Measurements from ENCODE around the gene CABLES1. TPM values are rescaled to one million over a fixed set of nuclear protein-coding genes. Genes with fewer than 3 reads are reported as not detected.

CABLES1 gene
- total and polyA plus RNA-seq, 2 of the 4 experiments (the other 2 are of a cell fraction), result 4.7 to 5.7 TPM

DNA sequence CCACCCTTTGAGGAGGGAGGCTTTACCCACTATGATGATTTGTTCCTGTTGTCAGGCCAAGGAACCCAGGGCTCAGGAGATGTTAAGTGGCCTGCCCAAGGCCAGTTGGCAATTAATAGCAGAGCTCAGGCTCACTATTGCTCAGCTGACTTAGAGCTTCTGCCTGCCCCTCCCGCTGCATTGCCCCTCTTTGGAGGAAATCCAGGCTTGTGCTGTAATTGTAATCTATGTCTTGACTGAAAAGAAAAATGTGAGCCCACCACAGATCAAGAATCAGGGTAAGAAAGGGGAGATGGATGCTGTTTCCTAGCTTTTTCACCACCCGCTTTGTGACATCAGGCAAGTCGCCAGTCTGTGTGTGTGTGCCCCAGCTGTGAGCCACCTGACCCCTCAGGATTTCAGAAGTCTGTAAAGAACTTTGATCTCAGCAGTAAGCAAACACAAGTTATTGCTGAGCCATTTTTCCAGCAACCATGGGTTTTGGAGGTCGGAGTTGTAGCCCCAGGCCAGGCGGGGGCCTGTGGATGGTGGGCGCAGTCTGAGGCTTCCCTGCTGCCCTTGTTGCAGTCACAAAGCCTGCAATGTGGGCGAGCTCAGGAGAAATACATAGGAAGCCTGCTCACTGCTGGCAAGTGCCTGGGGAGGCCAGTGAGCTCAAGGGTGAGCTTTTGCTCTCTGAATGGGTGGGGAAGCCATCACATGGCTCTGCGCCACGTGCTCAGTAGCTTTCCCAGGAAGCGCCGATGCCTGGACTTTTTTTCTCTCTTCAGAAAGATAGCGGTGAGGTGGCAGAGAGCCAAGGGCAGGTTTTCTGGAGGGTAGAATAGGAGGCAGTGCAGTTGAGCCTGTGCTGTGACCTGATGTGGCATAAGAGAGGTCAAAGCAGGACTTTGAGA is 6.1 kb downstream of the CABLES1 start:
- Histone ChIP-seq H2BK20ac (ENCODE audit: low read depth, low read length) (no peak overlapping the region), H3K9ac (ENCODE audit: low read depth, low read length) (no peak overlapping the region), H3K9me1 (ENCODE audit: insufficient read depth, low read length) (peaks cover 35% of the 10 kb centered on the region), H3K23ac (ENCODE audit: low read depth, low read length) (no peak overlapping the region), H3K27ac (ENCODE audit: insufficient read depth, low read length) (no peak overlapping the region), H3K4me2 (ENCODE audit: low read depth, low read length) (no peak overlapping the region; the same call in 1 of the 2 replicates), H3K27me3 (ENCODE audit: control insufficient read depth, insufficient read depth, low read length) (no peaks in the 10 kb centered on the region), H3K79me1 (ENCODE audit: low read depth in 1 of 2, low read length in 2 of 2) (peaks cover 22 to 87% of the 10 kb centered on the region in 2 experiments), H3K36me3 (ENCODE audit: control insufficient read depth, insufficient read depth, low read length) (peaks cover 5% of the 10 kb centered on the region), H3K56ac (ENCODE audit: extremely low read depth, insufficient read depth, low read length) (no peak overlapping the region), H3K14ac (replicated peaks; ENCODE audit: low read depth, low read length) (no peak overlapping the region), H2BK120ac (ENCODE audit: low read depth, low read length) (no peak overlapping the region), H2BK5ac (ENCODE audit: low read depth, low read length, poor library complexity, severe bottlenecking) (no peak overlapping the region), H2BK15ac (ENCODE audit: low read depth, low read length) (no peak overlapping the region), H3K18ac (ENCODE audit: low read depth, low read length) (no peak overlapping the region), H4K20me1 (ENCODE audit: insufficient read depth, low read length) (peaks cover 73% of the 10 kb centered on the region), H4K5ac (ENCODE audit: low read depth, low read length) (no peak overlapping the region), H2AK9ac (replicated peaks; ENCODE audit: low read depth, low read length, poor library complexity) (no peak overlapping the region), H4K8ac (ENCODE audit: low read depth in 2 of 2, low read length in 2 of 2) (no peak overlapping the region), H3K9me3 (ENCODE audit: control insufficient read depth, insufficient read depth, low read length) (no peaks in the 10 kb centered on the region), H4K91ac (ENCODE audit: insufficient read depth, low read depth, low read length) (no peak overlapping the region; the same call in 1 of the 2 replicates), H3K4me3 (ENCODE audit: insufficient read depth, low read depth, low read length) (no peak overlapping the region), H2AK5ac (ENCODE audit: low read depth, low read length) (peak overlapping the region; percentile 43; the same call in 1 of the 2 replicates), H3K4me1 (ENCODE audit: control insufficient read depth, insufficient read depth, low read length) (peaks cover 38% of the 10 kb centered on the region), H2AFZ (replicated peaks; ENCODE audit: low read length, poor library complexity) (no peak overlapping the region), H3K4ac (ENCODE audit: low read depth, low read length) (peak overlapping the region; percentile 39)
- ChIA-PET CTCF (interaction anchor here (1.5 kb wide), 1 partner anchor 84 kb away, joined by 4 read pairs; no protein-coding TSS in a partner anchor), POLR2A (ENCODE audit: unreplicated experiment) (no interaction called here)
- WGBS, 2 experiments (ENCODE audit: extremely low coverage in 2 of 2, insufficient read length in 1 of 2), result 83% methylated on average over 3 of the region's 12 CpGs; no CpG with 5 or more reads in 1 of the 2 experiments
- intact Hi-C loops (cut with micrococcal nuclease) (no loop called here), dilution Hi-C loops (cut with HindIII; ENCODE audit: low sequenced_read_pairs, unreplicated experiment) (no loop called here), in situ Hi-C loops (cut with MboI; ENCODE audit: low sequenced_read_pairs) (no loop called here)
- TF ChIP-seq MAZ (IDR thresholded peaks at IDR 0.05; ENCODE audit: borderline replicate concordance, low read depth, low read length), result no peak
- TF ChIP-seq RFX5 (IDR thresholded peaks at IDR 0.05; ENCODE audit: low read depth, low read length), result no peak
- TF ChIP-seq, protein P1, sequence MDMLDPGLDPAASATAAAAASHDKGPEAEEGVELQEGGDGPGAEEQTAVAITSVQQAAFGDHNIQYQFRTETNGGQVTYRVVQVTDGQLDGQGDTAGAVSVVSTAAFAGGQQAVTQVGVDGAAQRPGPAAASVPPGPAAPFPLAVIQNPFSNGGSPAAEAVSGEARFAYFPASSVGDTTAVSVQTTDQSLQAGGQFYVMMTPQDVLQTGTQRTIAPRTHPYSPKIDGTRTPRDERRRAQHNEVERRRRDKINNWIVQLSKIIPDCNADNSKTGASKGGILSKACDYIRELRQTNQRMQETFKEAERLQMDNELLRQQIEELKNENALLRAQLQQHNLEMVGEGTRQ (IDR thresholded peaks at IDR 0.05; ENCODE audit: low read depth, low read length), result peak; percentile 70
- TF ChIP-seq, protein P2, sequence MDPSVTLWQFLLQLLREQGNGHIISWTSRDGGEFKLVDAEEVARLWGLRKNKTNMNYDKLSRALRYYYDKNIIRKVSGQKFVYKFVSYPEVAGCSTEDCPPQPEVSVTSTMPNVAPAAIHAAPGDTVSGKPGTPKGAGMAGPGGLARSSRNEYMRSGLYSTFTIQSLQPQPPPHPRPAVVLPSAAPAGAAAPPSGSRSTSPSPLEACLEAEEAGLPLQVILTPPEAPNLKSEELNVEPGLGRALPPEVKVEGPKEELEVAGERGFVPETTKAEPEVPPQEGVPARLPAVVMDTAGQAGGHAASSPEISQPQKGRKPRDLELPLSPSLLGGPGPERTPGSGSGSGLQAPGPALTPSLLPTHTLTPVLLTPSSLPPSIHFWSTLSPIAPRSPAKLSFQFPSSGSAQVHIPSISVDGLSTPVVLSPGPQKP (IDR thresholded peaks at IDR 0.05; ENCODE audit: borderline replicate concordance, low read depth, low read length), result no peak
- no peak for DNase-seq
- ATAC-seq (ENCODE audit: low read depth), result no peak
- BruUV-seq (replicated peaks), result no TSS peak
